ENCODE results near the gene KCNIP1. TPM values are rescaled to one million over a fixed set of nuclear protein-coding genes. Genes with fewer than 3 reads are reported as not detected.

Gene KCNIP1
- total and polyA plus RNA-seq, 2 of the 13 experiments (the other 11 are each of a cell fraction or from before 2014, with no cell fraction given) = not detected

DNA sequence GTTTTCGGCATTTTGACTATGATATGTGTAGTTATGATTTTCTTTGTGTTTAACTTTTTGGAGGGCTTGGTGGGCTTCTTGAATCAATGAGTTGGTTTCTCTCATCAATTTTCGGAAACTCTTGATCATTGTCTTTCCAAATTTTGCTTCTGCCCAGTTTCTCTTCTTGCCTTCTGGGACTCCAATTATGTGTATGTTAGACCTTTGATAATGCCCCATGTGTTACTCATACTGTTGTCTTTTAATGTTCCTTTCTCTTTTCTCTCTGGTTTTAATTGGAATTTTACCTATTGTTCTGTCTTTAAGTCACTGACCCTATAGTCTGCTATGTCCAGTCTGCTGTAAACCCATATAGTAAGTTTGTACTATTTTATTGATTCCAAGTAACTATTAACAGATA is 41.5 kb downstream of the KCNIP1 start:
- Histone ChIP-seq H3K9me3 (ENCODE audit: low read length) (peaks cover 16% of the 10 kb centered on the region), H3K4me2 (ENCODE audit: low read depth, low read length) (no peak overlapping the region), H3K27ac (ENCODE audit: extremely low read length, insufficient read depth, low read length) (no peak overlapping the region), H3K36me3 (replicated peaks in 1 of 2; ENCODE audit: control insufficient read depth in 1 of 2, insufficient read depth in 2 of 2, low read length in 2 of 2) (no peaks in the 10 kb centered on the region), H3K4me1 (ENCODE audit: insufficient read depth, low read length) (no peaks in the 10 kb centered on the region), H3K9ac (ENCODE audit: insufficient read depth, low read depth, low read length) (no peak overlapping the region), H2AFZ (ENCODE audit: low read length) (no peak overlapping the region), H3K79me2 (ENCODE audit: insufficient read depth, low read length) (no peaks in the 10 kb centered on the region), H3K27me3 (ENCODE audit: control insufficient read depth in 1 of 2, insufficient read depth in 2 of 2, low read length in 2 of 2) (no peaks in the 10 kb centered on the region; a peak in 1 of 5 replicates), H4K20me1 (ENCODE audit: insufficient read depth, low read length) (no peaks in the 10 kb centered on the region), H3K4me3 (replicated peaks in 1 of 3; ENCODE audit: insufficient read depth in 1 of 3, low read depth in 2 of 3, low read length in 3 of 3) (no peak overlapping the region)
- WGBS (ENCODE audit: low lambda C conversion rate) = 4% methylated on average over 2 of the region's 2 CpGs
- ChIA-PET CTCF (ENCODE audit: low intra/inter-chr PET ratio, low total read pairs) (no interaction called here), POLR2A (no interaction called here)
- intact Hi-C loops (cut with micrococcal nuclease; ENCODE audit: unreplicated experiment) = no loop called here
- DNase-seq (ENCODE audit: low spot score) (no peak), FAIRE-seq (no peak), ATAC-seq (no peak)
- no TSS peak for BruUV-seq (replicated peaks)
- in situ Hi-C loops (cut with HindIII; ENCODE audit: extremely low pct_ligation_motif_present, low pct_unique_long_range_greater_than_20kb) = no loop called here
- TF ChIP-seq ADNP (CRISPR knock-in tag; IDR thresholded peaks at IDR 0.05) (no peak), CHCHD3 (CRISPR knock-in tag; IDR thresholded peaks at IDR 0.05) (no peak), ZNF879 (CRISPR knock-in tag; IDR thresholded peaks at IDR 0.05) (no peak), TAF1 (CRISPR knock-in tag; IDR thresholded peaks at IDR 0.05) (no peak), ZSCAN22 (CRISPR knock-in tag; IDR thresholded peaks at IDR 0.05) (no peak), ZNF788 (CRISPR knock-in tag; IDR thresholded peaks at IDR 0.05; ENCODE audit: borderline replicate concordance) (no peak), ZNF775 (CRISPR knock-in tag; IDR thresholded peaks at IDR 0.05; ENCODE audit: borderline replicate concordance) (no peak), HDAC6 (IDR thresholded peaks at IDR 0.05; ENCODE audit: low read depth, low read length) (no peak), ZSCAN31 (CRISPR knock-in tag; IDR thresholded peaks at IDR 0.05; ENCODE audit: low read depth) (no peak), ZNF547 (CRISPR knock-in tag; IDR thresholded peaks at IDR 0.05) (no peak), HNRNPK (IDR thresholded peaks at IDR 0.05; ENCODE audit: low read depth, low read length, poor library complexity, severe bottlenecking) (no peak)
- TF ChIP-seq, protein P1, sequence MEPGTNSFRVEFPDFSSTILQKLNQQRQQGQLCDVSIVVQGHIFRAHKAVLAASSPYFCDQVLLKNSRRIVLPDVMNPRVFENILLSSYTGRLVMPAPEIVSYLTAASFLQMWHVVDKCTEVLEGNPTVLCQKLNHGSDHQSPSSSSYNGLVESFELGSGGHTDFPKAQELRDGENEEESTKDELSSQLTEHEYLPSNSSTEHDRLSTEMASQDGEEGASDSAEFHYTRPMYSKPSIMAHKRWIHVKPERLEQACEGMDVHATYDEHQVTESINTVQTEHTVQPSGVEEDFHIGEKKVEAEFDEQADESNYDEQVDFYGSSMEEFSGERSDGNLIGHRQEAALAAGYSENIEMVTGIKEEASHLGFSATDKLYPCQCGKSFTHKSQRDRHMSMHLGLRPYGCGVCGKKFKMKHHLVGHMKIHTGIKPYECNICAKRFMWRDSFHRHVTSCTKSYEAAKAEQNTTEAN (CRISPR knock-in tag; conservative IDR thresholded peaks at IDR 0.05) = no peak
- TF ChIP-seq, protein P2, sequence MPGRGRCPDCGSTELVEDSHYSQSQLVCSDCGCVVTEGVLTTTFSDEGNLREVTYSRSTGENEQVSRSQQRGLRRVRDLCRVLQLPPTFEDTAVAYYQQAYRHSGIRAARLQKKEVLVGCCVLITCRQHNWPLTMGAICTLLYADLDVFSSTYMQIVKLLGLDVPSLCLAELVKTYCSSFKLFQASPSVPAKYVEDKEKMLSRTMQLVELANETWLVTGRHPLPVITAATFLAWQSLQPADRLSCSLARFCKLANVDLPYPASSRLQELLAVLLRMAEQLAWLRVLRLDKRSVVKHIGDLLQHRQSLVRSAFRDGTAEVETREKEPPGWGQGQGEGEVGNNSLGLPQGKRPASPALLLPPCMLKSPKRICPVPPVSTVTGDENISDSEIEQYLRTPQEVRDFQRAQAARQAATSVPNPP (CRISPR knock-in tag; IDR thresholded peaks at IDR 0.05) = no peak
- TF ChIP-seq, protein P3, sequence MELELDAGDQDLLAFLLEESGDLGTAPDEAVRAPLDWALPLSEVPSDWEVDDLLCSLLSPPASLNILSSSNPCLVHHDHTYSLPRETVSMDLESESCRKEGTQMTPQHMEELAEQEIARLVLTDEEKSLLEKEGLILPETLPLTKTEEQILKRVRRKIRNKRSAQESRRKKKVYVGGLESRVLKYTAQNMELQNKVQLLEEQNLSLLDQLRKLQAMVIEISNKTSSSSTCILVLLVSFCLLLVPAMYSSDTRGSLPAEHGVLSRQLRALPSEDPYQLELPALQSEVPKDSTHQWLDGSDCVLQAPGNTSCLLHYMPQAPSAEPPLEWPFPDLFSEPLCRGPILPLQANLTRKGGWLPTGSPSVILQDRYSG (CRISPR knock-in tag; IDR thresholded peaks at IDR 0.05) = no peak
- TF ChIP-seq, protein P4, sequence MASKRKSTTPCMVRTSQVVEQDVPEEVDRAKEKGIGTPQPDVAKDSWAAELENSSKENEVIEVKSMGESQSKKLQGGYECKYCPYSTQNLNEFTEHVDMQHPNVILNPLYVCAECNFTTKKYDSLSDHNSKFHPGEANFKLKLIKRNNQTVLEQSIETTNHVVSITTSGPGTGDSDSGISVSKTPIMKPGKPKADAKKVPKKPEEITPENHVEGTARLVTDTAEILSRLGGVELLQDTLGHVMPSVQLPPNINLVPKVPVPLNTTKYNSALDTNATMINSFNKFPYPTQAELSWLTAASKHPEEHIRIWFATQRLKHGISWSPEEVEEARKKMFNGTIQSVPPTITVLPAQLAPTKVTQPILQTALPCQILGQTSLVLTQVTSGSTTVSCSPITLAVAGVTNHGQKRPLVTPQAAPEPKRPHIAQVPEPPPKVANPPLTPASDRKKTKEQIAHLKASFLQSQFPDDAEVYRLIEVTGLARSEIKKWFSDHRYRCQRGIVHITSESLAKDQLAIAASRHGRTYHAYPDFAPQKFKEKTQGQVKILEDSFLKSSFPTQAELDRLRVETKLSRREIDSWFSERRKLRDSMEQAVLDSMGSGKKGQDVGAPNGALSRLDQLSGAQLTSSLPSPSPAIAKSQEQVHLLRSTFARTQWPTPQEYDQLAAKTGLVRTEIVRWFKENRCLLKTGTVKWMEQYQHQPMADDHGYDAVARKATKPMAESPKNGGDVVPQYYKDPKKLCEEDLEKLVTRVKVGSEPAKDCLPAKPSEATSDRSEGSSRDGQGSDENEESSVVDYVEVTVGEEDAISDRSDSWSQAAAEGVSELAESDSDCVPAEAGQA (IDR thresholded peaks at IDR 0.05; ENCODE audit: low read depth) = no peak
- TF ChIP-seq, protein P4 (CRISPR knock-in tag; IDR thresholded peaks at IDR 0.05; ENCODE audit: borderline replicate concordance) = no peak

Data from HepG2 (cell line).